Prostate gland (tissue), 2 donors: ENCODE data around the gene SEC24C.

ENCODE experiments used
- CTCF ChIP-seq, 4 experiments: fragments of 200-600 bp in 2 of 4; fragments of 450-650 bp in 2 of 4; sonication (generic) in 2 of 4; IDR thresholded peaks; 1 replicate in 3 of 4; 2 replicates in 1 of 4; pipeline ENCODE4 v1.5.1; 2016 to 2019; ENCODE audit warnings: antibody characterized with exemption in 4 of 4, mild to moderate bottlenecking in 2 of 4, moderate library complexity in 2 of 4
- POLR2A ChIP-seq: fragments of 450-650 bp; IDR thresholded peaks from one replicate; pipeline ENCODE4 v1.6.1; 2016; ENCODE audit warnings: antibody characterized with exemption, mild to moderate bottlenecking
- POLR2AphosphoS5 ChIP-seq: sonication (generic); formaldehyde crosslinking; IDR thresholded peaks from one replicate; pipeline ENCODE4 v1.6.1; 2017; ENCODE audit warnings: antibody characterized with exemption

- TF ChIP-seq POLR2AphosphoS5 = no peak
- no peak for TF ChIP-seq CTCF (IDR thresholded peaks at IDR 0.05)
- no peak for TF ChIP-seq POLR2A
Observed at GRCh38 chr10:73742454-73742734, 1.8 kb upstream of the SEC24C start.
